ENCODE data around the gene NEFH.

- no peak for TF ChIP-seq CTCF (IDR thresholded peaks at IDR 0.05; ENCODE audit: low read depth, low read length, poor library complexity, severe bottlenecking)
- TF ChIP-seq EZH2phosphoT487 (IDR thresholded peaks at IDR 0.05; ENCODE audit: borderline replicate concordance, low read length), result no peak
These were observed 29.8 kb downstream of the NEFH start for GRCh38 chr22:29509815-29510214.
